CD14-positive monocyte (primary cell): ENCODE measurements around the gene CMTR1. TPM values are rescaled to one million over a fixed set of nuclear protein-coding genes. Genes with fewer than 3 reads are reported as not detected.
A peak's percentile ranks its signal among the peaks of the same experiment; 100 is the strongest.

Experiments
- DNase-seq, 3 donors: peaks; one replicate each; pipeline ENCODE4 v3.0.0-alpha.2; 2011 to 2022
- H2AFZ ChIP-seq: 2 replicates; pipeline ENCODE4 v1.6.0; 2012; ENCODE audit warnings: mild to moderate bottlenecking, low read depth, low read length, inconsistent platforms; ENCODE audit not compliant: insufficient read depth, poor library complexity, severe bottlenecking
- H3K27ac ChIP-seq, 2 donors: 1 replicate in 1 of 2; 2 replicates in 1 of 2; pipeline ENCODE4 v1.5.1; 2012 to 2013; ENCODE audit warnings: low read length in 2 of 2, control low read depth in 1 of 2, inconsistent platforms in 1 of 2, low read depth in 1 of 2, mild to moderate bottlenecking in 1 of 2
- H3K27me3 ChIP-seq, 2 donors: one replicate each; pipeline versions ENCODE4 v1.6.0 to v1.6.1; 2011 to 2013; ENCODE audit warnings: low read length in 2 of 2; ENCODE audit not compliant: control insufficient read depth in 2 of 2, insufficient read depth in 2 of 2
- H3K36me3 ChIP-seq, 2 donors: replicated peaks in 1 of 2; 1 replicate in 1 of 2; 2 replicates in 1 of 2; pipeline versions ENCODE4 v1.5.1 to v1.6.1; 2012 to 2013; ENCODE audit warnings: low read length in 2 of 2, control low read depth in 1 of 2, inconsistent platforms in 1 of 2, mild to moderate bottlenecking in 1 of 2; ENCODE audit not compliant: insufficient read depth in 2 of 2, control insufficient read depth in 1 of 2
- H3K4me1 ChIP-seq, 2 donors: 1 replicate in 1 of 2; 2 replicates in 1 of 2; pipeline versions ENCODE4 v1.5.1 to v1.6.1; 2012 to 2013; ENCODE audit warnings: low read length in 2 of 2, control low read depth in 1 of 2, inconsistent platforms in 1 of 2, mild to moderate bottlenecking in 1 of 2, moderate library complexity in 1 of 2; ENCODE audit not compliant: insufficient read depth in 2 of 2, control insufficient read depth in 1 of 2
- H3K4me2 ChIP-seq: replicated peaks from 2 replicates; pipeline ENCODE3; 2012; ENCODE audit warnings: low read length, moderate library complexity, mild to moderate bottlenecking; ENCODE audit not compliant: poor library complexity, severe bottlenecking; ENCODE audit errors: extremely low read depth
- H3K4me3 ChIP-seq, 3 experiments: fragments of 200-600 bp in 1 of 3; sonication (generic) in 1 of 3; replicated peaks in 1 of 3; 1 replicate in 2 of 3; 2 replicates in 1 of 3; pipeline ENCODE4 v1.5.1; 2011 to 2013; ENCODE audit warnings: low read length in 3 of 3, mild to moderate bottlenecking in 3 of 3, control low read depth in 2 of 3, low read depth in 2 of 3, inconsistent platforms in 1 of 3, moderate library complexity in 1 of 3
- H3K79me2 ChIP-seq: 2 replicates; pipeline ENCODE4 v1.6.0; 2012; ENCODE audit warnings: mild to moderate bottlenecking, control low read depth, inconsistent platforms, low read length, moderate library complexity; ENCODE audit not compliant: insufficient read depth
- H3K9ac ChIP-seq: 2 replicates; pipeline ENCODE4 v1.6.0; 2017; ENCODE audit warnings: low read length, mild to moderate bottlenecking; ENCODE audit not compliant: insufficient read depth, poor library complexity, severe bottlenecking
- H3K9me3 ChIP-seq, 2 donors: replicated peaks in 1 of 2; 1 replicate in 1 of 2; 2 replicates in 1 of 2; pipeline versions ENCODE4 v1.5.1 to v1.6.1; 2012 to 2013; ENCODE audit warnings: low read length in 2 of 2, control low read depth in 1 of 2; ENCODE audit not compliant: control insufficient read depth in 1 of 2, insufficient read depth in 1 of 2
- H4K20me1 ChIP-seq: 2 replicates; pipeline ENCODE4 v1.6.0; 2012; ENCODE audit warnings: mild to moderate bottlenecking, low read length, control low read depth, moderate library complexity; ENCODE audit not compliant: insufficient read depth
- H3K27ac Mint-ChIP-seq, 7 donors: one replicate each; pipeline ENCODE4 v1.8.0; 2020; ENCODE audit warnings: mild to moderate bottlenecking in 7 of 7, mixed read lengths in 7 of 7, moderate library complexity in 6 of 7, inconsistent platforms in 2 of 7
- H3K27me3 Mint-ChIP-seq, 3 donors: one replicate each; pipeline ENCODE4 v1.8.0; 2021 to 2022; ENCODE audit warnings: low read depth in 3 of 3, mild to moderate bottlenecking in 3 of 3, mixed read lengths in 3 of 3, moderate library complexity in 3 of 3, inconsistent platforms in 1 of 3
- H3K36me3 Mint-ChIP-seq, 2 donors: one replicate each; pipeline ENCODE4 v1.8.0; 2020; ENCODE audit warnings: mixed read lengths in 2 of 2, inconsistent platforms in 1 of 2, mild to moderate bottlenecking in 1 of 2
- H3K4me1 Mint-ChIP-seq: one replicate; pipeline ENCODE4 v1.8.0; 2020; ENCODE audit warnings: mild to moderate bottlenecking, mixed read lengths
- H3K4me3 Mint-ChIP-seq, 2 donors: one replicate each; pipeline ENCODE4 v1.8.0; 2020; ENCODE audit warnings: mild to moderate bottlenecking in 2 of 2, mixed read lengths in 2 of 2, moderate library complexity in 1 of 2
- H3K9me3 Mint-ChIP-seq, 7 donors: one replicate each; pipeline ENCODE4 v1.8.0; 2020 to 2022; ENCODE audit warnings: mixed read lengths in 7 of 7, mild to moderate bottlenecking in 6 of 7, moderate library complexity in 6 of 7, inconsistent platforms in 2 of 7
- CTCF ChIP-seq: fragments of 200-600 bp; IDR thresholded peaks from one replicate; pipeline ENCODE4 v1.8.0; 2022; ENCODE audit warnings: antibody characterized with exemption, mild to moderate bottlenecking
- WGBS: methylation state at CpG from one replicate; pipeline ENCODE4 v1.1.5; 2013; ENCODE audit warnings: missing lambda C conversion rate; ENCODE audit not compliant: insufficient coverage; 5-methylcytosine and 5-hydroxymethylcytosine counted together
- intact Hi-C, 2 donors: fragments of 100-400 bp; cut with micrococcal nuclease; formaldehyde crosslinking; loops; one replicate each; pipeline versions ENCODE4 v1.15.0 to v1.15.1; 2023
- polyA plus RNA-seq, 3 donors: library from polyadenylated mRNA; depleted of rRNA in 1 of 3; unstranded in 2 of 3; stranded (reverse) in 1 of 3; fragments of 300-500 nt in 2 of 3; fragments of >200 nt in 1 of 3; fragmentation: Illumina TruSeq in 2 of 3; gene quantifications; 1 replicate in 2 of 3; 2 replicates in 1 of 3; pipeline ENCODE4 v1.2.3, GENCODE V29; 2012 to 2021

The CMTR1 gene
- polyA plus RNA-seq, 3 donors: 12.0 to 32.3 (median 15.3) TPM

- H3K27me3 ChIP-seq: peaks cover 0 to 17% of the 10 kb centered on the region in 2 donors
- TF ChIP-seq CTCF: no peak
- H4K20me1 ChIP-seq: no peaks in the 10 kb centered on the region
- H3K9ac ChIP-seq: no peak overlapping the region
- no peaks in the 10 kb centered on the region for H3K79me2 ChIP-seq
- H3K4me3 ChIP-seq: no peak overlapping the region
- peaks cover 11 to 20% of the 10 kb centered on the region in 2 donors for H3K4me1 ChIP-seq
- intact Hi-C loops: no loop called here
- peak overlapping the region; percentile 16 to 36 for H3K4me3 Mint-ChIP-seq
- DNase-seq: no peak
- no peak overlapping the region for H3K4me2 ChIP-seq
- H3K36me3 ChIP-seq: no peaks in the 10 kb centered on the region
- H3K9me3 Mint-ChIP-seq: peaks cover 0 to 5% (median 0%) of the 10 kb centered on the region in 7 donors
- H3K36me3 Mint-ChIP-seq: no peaks in the 10 kb centered on the region
- peaks cover 29% of the 10 kb centered on the region for H3K4me1 Mint-ChIP-seq
- no peak overlapping the region for H2AFZ ChIP-seq
- H3K27ac Mint-ChIP-seq: peak overlapping the region in 1 of 7 donors; percentile 10
- peaks cover 21 to 50% (median 34%) of the 10 kb centered on the region in 3 donors for H3K27me3 Mint-ChIP-seq
- 91% methylated on average over 6 of the region's 6 CpGs for WGBS
- no peaks in the 10 kb centered on the region for H3K9me3 ChIP-seq
- no peak overlapping the region for H3K27ac ChIP-seq
Observed at GRCh38 chr6:37518116-37518515, 85.1 kb downstream of the CMTR1 start.

- TF ChIP-seq CTCF: no peak
- Histone ChIP-seq H3K27me3 (peaks cover 0 to 17% of the 10 kb centered on the region in 2 donors), H3K4me1 (peaks cover 11 to 20% of the 10 kb centered on the region in 2 donors), H2AFZ (no peak overlapping the region), H3K27ac (no peak overlapping the region), H3K79me2 (no peaks in the 10 kb centered on the region), H3K9ac (no peak overlapping the region), H4K20me1 (no peaks in the 10 kb centered on the region), H3K9me3 (no peaks in the 10 kb centered on the region), H3K36me3 (no peaks in the 10 kb centered on the region), H3K4me2 (no peak overlapping the region), H3K4me3 (no peak overlapping the region)
- intact Hi-C loops: no loop called here
- H3K4me3 Mint-ChIP-seq: no peak overlapping the region
- H3K4me1 Mint-ChIP-seq: peaks cover 29% of the 10 kb centered on the region
- no peaks in the 10 kb centered on the region for H3K36me3 Mint-ChIP-seq
- H3K9me3 Mint-ChIP-seq: peaks cover 0 to 5% (median 0%) of the 10 kb centered on the region in 7 donors
- H3K27me3 Mint-ChIP-seq: peaks cover 16 to 43% (median 32%) of the 10 kb centered on the region in 3 donors
- no peak for DNase-seq
- WGBS: 100% methylated on average over 1 of the region's 5 CpGs
- H3K27ac Mint-ChIP-seq: no peak overlapping the region
Observed at GRCh38 chr6:37519461-37519860, 86.4 kb downstream of the CMTR1 start.
